ENCODE data around the gene PRRG3.

The PRRG3 gene

GRCh38 chrX:151710457-151710856 is 15.2 kb downstream of the PRRG3 start:
- no peak for DNase-seq

DNA sequence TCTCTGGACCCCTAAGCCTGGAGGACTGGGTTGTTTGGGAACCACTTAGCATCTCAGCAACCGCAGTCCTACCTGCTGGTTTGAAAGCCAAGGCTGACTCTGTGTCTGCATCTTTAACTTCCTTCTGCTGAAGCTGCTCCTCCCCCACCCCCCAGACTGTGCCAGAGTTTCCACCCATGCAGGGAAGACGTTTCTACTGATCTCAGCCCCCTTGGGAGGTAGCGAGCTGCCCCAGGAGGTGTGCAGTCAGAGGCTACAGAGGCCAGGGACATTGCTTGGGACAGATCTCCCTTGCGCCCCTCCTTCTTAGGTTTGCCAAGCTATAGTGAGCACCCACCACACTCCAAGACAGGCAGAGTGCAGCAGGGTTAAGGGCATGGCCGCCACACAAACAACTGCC is 15.9 kb downstream of the PRRG3 start:
- DNase-seq = no peak

DNA sequence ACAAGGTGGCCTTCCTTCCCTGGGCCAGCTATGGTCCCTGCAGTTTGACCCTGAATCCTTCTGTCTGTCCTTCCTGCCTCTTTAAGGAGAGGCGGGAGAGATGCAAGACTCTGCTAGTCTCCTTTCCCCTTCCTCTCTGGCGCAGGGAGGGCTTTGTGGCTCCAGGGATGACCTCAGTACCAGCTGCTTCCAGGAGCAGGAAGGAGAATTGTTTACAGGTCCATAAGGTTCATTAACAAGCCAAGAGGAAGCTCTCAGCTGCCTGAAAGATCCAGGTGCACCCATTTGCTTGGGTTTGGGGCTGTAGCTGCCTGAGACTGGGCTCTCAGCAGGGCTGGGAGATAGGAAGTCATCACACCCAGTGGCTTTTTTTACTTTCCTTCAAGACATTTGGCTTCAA is 16.5 kb downstream of the PRRG3 start:
- no peak for DNase-seq

- DNase-seq = no peak
Measured at GRCh38 chrX:151712253-151712652, 17.0 kb downstream of the PRRG3 start.

DNA sequence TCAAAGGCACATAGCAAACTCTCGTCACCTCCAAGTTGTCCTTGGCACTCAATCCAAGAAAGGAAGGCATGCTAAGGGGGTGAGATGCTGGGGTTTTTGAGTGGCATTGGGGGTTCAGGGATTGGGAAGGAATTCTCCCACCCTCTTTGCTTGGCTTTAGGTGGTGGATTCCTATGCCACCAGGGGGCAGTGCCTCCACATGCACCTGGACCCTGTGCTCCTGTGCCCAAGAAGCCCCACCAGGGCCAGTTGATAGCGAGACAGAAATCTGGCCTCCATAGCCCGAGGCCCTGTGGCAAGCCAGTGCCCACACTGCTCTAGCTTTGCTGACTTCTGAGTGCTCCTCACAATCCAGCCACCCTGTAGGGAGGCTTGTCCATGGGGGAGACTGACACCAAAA is 18.6 kb downstream of the PRRG3 start:
- DNase-seq = no peak

DNA sequence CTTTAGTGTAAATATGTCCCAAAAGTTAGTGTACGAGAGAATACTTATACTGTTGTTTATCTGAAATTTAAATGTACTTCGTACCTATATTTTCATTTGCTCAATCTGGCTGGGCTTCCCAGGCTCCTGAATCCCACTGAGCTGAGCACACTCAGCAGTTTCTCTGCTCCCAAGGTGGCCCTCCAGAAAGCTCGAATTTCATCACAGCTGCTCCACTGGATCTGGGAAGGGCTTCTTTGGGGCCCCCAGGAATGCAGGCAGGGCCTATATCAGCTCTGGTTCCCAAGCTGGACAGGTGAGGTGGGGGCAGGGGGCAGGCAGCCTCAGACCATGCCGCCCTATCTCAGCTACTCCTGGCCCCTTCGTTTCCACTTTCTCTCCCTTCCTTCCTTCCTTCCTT is 19.1 kb downstream of the PRRG3 start:
- DNase-seq = no peak

DNA sequence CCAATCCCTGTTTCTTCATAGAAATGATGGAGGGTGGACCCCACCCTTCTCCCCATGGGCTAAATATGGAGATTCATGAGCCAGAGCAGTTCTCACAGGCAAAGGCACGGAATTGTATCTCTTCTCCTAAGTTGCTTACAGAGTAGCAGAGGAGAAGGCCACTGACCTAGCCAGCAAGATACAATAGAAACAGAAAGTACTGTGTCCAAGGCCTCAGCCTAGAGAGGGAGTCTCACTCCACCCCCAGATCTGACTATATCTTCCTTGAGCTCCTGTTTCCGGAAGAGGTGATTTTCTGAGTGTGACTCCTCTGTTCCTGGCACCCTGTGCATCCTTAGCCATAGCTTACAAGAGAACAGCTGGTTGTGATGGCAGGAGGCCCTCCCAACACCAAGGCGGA is 20.5 kb downstream of the PRRG3 start, which contains the start of gene FATE1:
TSS of gene FATE1 (plus strand) at position 284 of the 400 bp plus-strand sequence. CDS start at position 369, 85 bp downstream.
- no peak for DNase-seq

- no peak for DNase-seq
Measured at GRCh38 chrX:151722241-151722846, 27.1 kb downstream of the PRRG3 start.

DNA sequence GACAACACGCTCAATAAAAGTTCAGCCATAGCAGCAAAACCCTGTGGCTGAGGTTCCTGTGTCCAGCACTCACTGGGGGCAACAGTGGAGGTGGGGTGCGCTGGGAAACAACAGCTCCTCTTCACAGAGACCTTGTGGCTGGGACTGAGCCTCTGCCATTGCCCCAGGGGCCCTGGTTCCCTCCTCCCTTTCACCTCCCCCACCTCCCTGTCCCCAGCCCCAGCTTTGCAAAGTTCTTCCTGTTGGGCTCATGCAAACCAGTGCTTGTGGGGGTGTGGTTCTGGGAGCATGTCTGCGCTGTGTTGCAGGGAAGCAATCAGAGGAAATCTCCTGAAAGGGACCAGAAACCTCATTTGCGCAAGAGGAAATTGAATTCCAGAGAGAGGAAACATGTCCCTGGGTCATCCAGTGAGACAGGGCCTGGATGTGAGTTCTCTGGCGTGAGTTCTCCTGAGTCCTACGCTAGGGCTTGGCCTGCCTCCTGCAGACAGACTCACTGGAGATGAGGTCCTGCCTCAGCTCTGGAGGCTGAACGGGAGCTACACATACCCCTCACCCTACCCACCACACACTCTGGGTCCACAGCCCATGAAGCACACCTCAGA is 28.0 kb downstream of the PRRG3 start:
- DNase-seq = no peak

- no peak for DNase-seq
Measured at GRCh38 chrX:151724563-151725337, 29.5 kb downstream of the PRRG3 start.

DNA sequence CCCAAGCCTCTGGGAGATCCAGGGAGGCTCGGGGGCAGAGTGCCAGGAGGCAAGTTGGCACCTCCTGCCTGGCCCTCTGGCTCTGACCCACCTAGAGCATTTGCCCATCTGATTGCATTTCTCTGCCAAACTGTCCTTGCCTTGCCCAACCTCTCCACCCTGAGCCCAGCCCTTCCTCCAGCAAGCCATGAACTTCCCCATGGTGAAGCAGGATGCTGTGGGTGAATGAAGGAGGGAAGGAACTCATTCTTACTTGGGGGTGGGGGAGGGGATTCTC is 30.0 kb downstream of the PRRG3 start:
- no peak for DNase-seq

DNA sequence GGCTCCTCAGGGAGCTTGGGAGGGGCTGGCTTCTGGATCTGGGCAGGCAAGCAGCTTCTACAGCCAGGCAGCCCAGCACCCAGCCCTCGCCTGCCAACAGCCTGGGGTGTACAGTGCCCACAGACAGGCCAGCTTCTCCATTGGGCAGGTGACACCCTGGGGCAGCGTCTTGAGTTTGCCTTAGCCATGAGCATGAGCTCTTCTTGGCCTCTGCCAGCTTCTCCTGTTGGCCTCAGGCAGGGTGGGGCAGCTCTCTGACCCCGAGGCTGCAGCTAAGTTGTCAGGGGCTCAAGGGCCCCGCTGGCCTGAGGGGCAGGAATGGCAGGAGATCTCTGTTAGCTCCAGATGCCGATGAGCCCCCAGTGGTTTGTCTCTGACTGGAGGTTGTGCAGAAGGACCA is 31.5 kb downstream of the PRRG3 start:
- no peak for DNase-seq

- DNase-seq = no peak
Measured at GRCh38 chrX:151727346-151727745, 32.1 kb downstream of the PRRG3 start.

DNA sequence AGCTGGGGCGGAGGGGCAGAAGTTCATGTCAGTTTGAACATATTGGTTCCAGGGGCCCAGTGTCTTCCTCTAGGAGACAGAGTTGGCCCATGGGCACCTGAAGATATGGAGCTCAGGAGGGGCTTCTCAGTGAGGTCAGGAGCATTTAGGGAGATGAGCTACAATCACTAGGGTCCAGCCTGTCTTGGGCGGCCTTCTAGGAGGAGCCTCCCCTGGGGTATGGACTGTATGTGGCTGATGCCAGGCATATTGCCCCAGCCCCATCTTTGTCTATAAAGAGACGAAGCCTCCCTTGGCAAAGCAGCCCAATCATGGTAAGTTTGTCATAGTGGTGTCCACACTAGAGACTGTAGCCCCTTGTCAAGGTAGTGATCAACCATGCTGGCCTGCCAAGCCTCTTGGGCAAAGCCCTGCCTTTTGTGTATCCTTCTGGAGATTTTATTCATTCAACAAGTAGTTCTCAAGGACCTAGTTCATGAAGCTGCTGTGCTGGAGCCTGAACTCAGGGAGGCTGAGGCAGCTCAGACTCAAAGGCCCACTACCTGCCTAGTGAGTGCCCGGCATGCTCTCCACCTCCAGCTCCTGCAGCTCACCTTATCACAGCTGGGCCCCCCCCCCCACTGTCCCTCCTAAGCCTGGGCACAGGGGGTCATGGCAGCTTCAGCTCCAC is 33.9 kb downstream of the PRRG3 start:
- DNase-seq = no peak

- DNase-seq = no peak
Measured at GRCh38 chrX:151734446-151734845, 39.2 kb downstream of the PRRG3 start, which contains the start of gene CNGA2. Gene CNGA2, plus strand, starts transcription at chrX:151734746. Its CDS starts 3,738 bp downstream, at chrX:151738484.

DNA sequence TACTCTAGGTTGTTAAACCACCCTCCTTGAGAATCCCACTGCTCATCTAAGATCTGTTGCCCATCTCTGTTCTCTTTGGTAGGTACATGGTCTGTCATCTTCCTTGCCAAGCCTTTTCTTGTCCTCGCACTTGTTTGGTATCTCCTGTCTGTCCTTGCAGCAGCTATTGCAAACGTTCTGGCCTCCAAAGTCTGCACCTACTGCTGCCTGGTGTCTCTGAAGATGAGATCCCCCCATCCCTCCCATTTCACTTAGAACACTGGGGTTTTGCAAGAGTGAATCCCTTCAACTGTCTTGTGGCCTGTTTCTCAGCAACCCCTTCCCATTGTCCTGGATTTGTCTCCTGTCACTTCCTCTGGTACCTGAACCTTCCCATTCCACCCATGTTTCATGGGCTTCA is 40.0 kb downstream of the PRRG3 start:
- no peak for DNase-seq

- DNase-seq = no peak
Measured at GRCh38 chrX:151736685-151737084, 41.4 kb downstream of the PRRG3 start.

GRCh38 chrX:151737494-151737893 is 42.2 kb downstream of the PRRG3 start:
- no peak for DNase-seq

- no peak for DNase-seq
Measured at GRCh38 chrX:151738751-151739150, 43.5 kb downstream of the PRRG3 start.

- DNase-seq = no peak
Measured at GRCh38 chrX:151741606-151742005, 46.3 kb downstream of the PRRG3 start.

DNA sequence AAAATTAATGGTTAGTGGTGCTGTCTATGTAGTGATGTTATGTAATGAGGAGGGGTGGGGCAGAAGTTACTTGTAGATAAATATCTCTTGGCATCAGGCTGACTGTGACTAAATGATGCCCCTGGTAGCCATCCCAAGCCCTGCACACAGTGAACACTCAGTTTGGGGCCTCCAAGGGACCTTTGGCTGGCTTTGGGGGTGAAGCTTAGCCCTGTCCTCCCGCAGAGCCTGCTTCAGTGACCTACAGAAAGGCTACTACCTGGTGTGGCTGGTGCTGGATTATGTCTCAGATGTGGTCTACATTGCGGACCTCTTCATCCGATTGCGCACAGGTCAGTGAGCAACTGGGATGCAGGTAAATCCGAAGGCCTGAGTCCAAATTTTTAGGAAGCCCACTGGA is 47.1 kb downstream of the PRRG3 start:
- no peak for DNase-seq

GRCh38 chrX:151743651-151744470 is 48.6 kb downstream of the PRRG3 start:
- DNase-seq = no peak

- DNase-seq = no peak
Measured at GRCh38 chrX:151745651-151746050, 50.4 kb downstream of the PRRG3 start.

Data from NCI-H524 treated with DMSO at 0.1 percent for 48 hours (cell line).